GM12875 (cell line): ENCODE data around the gene SULT4A1.

Source experiments
- H3K4me3 ChIP-seq: one replicate; pipeline ENCODE4 v1.5.1; 2011; ENCODE audit warnings: low read depth, low read length, control low read depth
- CTCF ChIP-seq: IDR thresholded peaks from 2 replicates; pipeline ENCODE4 v1.5.1; 2011; ENCODE audit warnings: low read depth, mild to moderate bottlenecking, control low read depth, inconsistent platforms, low read length, moderate library complexity, borderline replicate concordance; ENCODE audit not compliant: insufficient read depth

Gene SULT4A1

GRCh38 chr22:43886231-43886630, 23.9 kb upstream of the SULT4A1 start:
- no peak overlapping the region for H3K4me3 ChIP-seq
- no peak for TF ChIP-seq CTCF

- H3K4me3 ChIP-seq: no peak overlapping the region
- TF ChIP-seq CTCF: no peak
These were observed 23.5 kb upstream of the SULT4A1 start for GRCh38 chr22:43885786-43886185.

GRCh38 chr22:43885319-43885671, 23.0 kb upstream of the SULT4A1 start:
- TF ChIP-seq CTCF: no peak
- no peak overlapping the region for H3K4me3 ChIP-seq

- peak overlapping the region; percentile 16 for H3K4me3 ChIP-seq
These were observed 22.4 kb upstream of the SULT4A1 start for GRCh38 chr22:43884600-43885318.

GRCh38 chr22:43883719-43884415, 21.6 kb upstream of the SULT4A1 start:
- TF ChIP-seq CTCF: no peak
- H3K4me3 ChIP-seq: no peak overlapping the region

More at GRCh38 chr22:43884600-43885318, 22.4 kb upstream of the SULT4A1 start:
- TF ChIP-seq CTCF: peak; percentile 92

GRCh38 chr22:43883012-43883661, 20.8 kb upstream of the SULT4A1 start:
- peak; percentile 80 for TF ChIP-seq CTCF
- H3K4me3 ChIP-seq: no peak overlapping the region
